ENCODE results near the gene UBE2QL1.

DNA sequence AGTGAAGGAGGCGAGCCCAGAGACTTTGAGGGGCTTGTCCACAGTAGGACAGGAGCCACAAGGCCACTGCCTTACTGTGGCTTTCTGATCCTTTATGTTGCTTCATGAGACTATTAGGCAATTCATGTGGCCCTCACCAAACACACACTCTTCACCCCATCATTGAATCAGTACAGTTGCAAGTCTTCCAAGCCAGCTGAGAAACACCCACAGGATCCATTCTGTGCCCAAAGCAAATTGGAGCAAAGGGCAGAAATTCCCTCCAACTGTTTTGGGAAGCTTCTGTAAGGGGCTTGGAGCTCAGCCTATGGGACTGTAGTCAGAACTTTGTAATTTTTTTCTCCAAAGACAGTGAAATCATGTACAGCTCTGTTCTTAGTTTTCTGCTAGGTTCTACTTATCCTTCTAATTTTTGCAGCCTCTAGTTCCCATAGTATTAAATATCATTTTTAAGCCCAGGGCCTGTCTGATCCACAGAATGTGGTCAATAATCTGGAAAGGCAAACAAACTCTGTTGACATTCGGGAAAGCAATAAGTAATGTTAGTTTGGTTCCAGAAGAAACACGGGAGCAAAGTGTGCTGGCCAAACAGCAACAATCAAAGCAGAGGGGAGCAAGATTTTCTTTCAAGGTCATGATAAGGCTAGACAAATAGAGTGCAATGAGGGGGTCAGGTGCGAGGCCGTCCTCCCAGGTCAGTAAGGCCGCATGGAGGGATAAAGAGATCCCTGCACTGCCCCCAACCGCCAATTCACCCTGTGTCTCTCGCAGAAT lies 47.0 kb downstream of the UBE2QL1 start:
- TF ChIP-seq, protein P1, sequence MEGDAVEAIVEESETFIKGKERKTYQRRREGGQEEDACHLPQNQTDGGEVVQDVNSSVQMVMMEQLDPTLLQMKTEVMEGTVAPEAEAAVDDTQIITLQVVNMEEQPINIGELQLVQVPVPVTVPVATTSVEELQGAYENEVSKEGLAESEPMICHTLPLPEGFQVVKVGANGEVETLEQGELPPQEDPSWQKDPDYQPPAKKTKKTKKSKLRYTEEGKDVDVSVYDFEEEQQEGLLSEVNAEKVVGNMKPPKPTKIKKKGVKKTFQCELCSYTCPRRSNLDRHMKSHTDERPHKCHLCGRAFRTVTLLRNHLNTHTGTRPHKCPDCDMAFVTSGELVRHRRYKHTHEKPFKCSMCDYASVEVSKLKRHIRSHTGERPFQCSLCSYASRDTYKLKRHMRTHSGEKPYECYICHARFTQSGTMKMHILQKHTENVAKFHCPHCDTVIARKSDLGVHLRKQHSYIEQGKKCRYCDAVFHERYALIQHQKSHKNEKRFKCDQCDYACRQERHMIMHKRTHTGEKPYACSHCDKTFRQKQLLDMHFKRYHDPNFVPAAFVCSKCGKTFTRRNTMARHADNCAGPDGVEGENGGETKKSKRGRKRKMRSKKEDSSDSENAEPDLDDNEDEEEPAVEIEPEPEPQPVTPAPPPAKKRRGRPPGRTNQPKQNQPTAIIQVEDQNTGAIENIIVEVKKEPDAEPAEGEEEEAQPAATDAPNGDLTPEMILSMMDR (IDR thresholded peaks at IDR 0.05; ENCODE audit: low read length) = no peak
- TF ChIP-seq EZH2 (IDR thresholded peaks at IDR 0.05; ENCODE audit: borderline replicate concordance, low read length) = no peak

Measured in OCI-LY1 (cell line).